ENCODE data around the gene BCHE. TPM values are rescaled to one million over a fixed set of nuclear protein-coding genes. Genes with fewer than 3 reads are reported as not detected.

Gene BCHE
- total and polyA plus RNA-seq, 2 donors (not counting 3 experiments of a cell fraction or from before 2014, with no cell fraction given) = 0.27 to 0.66 TPM

- no TSS peak for BruUV-seq (replicated peaks)
- no peak for TF ChIP-seq CTCF (IDR thresholded peaks at IDR 0.05; ENCODE audit: extremely low read depth in 1 of 2, insufficient read depth in 1 of 2, low read depth in 1 of 2, low read length in 2 of 2)
- TF ChIP-seq EZH2 (IDR thresholded peaks at IDR 0.05; ENCODE audit: borderline replicate concordance, low read depth, low read length, severe bottlenecking) = no peak
- no peak for TF ChIP-seq FOS (IDR thresholded peaks at IDR 0.05; ENCODE audit: borderline replicate concordance, insufficient read depth, low read length)
- TF ChIP-seq JUN (IDR thresholded peaks at IDR 0.05; ENCODE audit: borderline replicate concordance, insufficient read depth, insufficient read length, low read depth) = no peak
- TF ChIP-seq, protein P1, sequence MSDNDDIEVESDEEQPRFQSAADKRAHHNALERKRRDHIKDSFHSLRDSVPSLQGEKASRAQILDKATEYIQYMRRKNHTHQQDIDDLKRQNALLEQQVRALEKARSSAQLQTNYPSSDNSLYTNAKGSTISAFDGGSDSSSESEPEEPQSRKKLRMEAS (IDR thresholded peaks at IDR 0.05; ENCODE audit: insufficient read depth, insufficient read length) = no peak
- TF ChIP-seq MYC (IDR thresholded peaks at IDR 0.05; ENCODE audit: low read depth, low read length) = no peak
- Histone ChIP-seq H3K79me2 (ENCODE audit: control insufficient read depth, insufficient read depth, low read length) (no peaks in the 10 kb centered on the region), H2AFZ (ENCODE audit: low read depth, low read length) (no peak overlapping the region), H3K9ac (replicated peaks; ENCODE audit: extremely low read depth, insufficient read depth, low read length) (no peak overlapping the region), H4K20me1 (replicated peaks; ENCODE audit: control insufficient read depth, extremely low read depth, insufficient read depth, low read length) (no peaks in the 10 kb centered on the region), H3K4me2 (ENCODE audit: insufficient read depth, low read length) (no peak overlapping the region), H3K4me3 (replicated peaks in 1 of 3; ENCODE audit: insufficient read depth in 1 of 3, low read depth in 1 of 3, low read length in 3 of 3) (no peak overlapping the region), H3K9me1 (replicated peaks; ENCODE audit: control insufficient read depth, extremely low read depth, insufficient read depth, low read length) (no peaks in the 10 kb centered on the region), H3K4me1 (ENCODE audit: control insufficient read depth, extremely low read depth, insufficient read depth, low read length) (no peaks in the 10 kb centered on the region), H3K36me3 (ENCODE audit: control insufficient read depth in 2 of 2, extremely low read depth in 1 of 2, insufficient read depth in 2 of 2, low read length in 2 of 2) (no peaks in the 10 kb centered on the region), H3K27me3 (ENCODE audit: control insufficient read depth in 2 of 2, insufficient read depth in 2 of 2, low read length in 2 of 2) (no peaks in the 10 kb centered on the region), H3K9me3 (replicated peaks; ENCODE audit: control insufficient read depth, insufficient read depth, low read length) (no peaks in the 10 kb centered on the region), H3K27ac (ENCODE audit: insufficient read depth, low read depth, low read length) (no peak overlapping the region)
- intact Hi-C loops (cut with micrococcal nuclease) (no loop called here), dilution Hi-C loops (cut with MboI; ENCODE audit: extremely low pct_ligation_motif_present, low sequenced_read_pairs) (no loop called here)
- ChIA-PET CTCF (interaction anchor here (2.1 kb wide), 1 partner anchor 9 kb away, joined by 8 read pairs; no protein-coding TSS in a partner anchor), POLR2A (no interaction called here)
- no peak for FAIRE-seq
- no peak for DNase-seq (ENCODE audit: low read depth, low spot score)
Measured at GRCh38 chr3:165846056-165846455, 8.8 kb upstream of the BCHE start.
